ENCODE measurements around the gene PLCG1.

The PLCG1 gene

GRCh38 chr20:41098703-41099250, 38.6 kb upstream of the PLCG1 start:
- no peak for DNase-seq (ENCODE audit: insufficient read length, low spot score)
- FAIRE-seq, result no peak
- no peak for TF ChIP-seq CTCF (IDR thresholded peaks at IDR 0.05; ENCODE audit: insufficient read depth, missing control alignments)

- no peak for TF ChIP-seq CTCF (IDR thresholded peaks at IDR 0.05; ENCODE audit: insufficient read depth, missing control alignments)
- DNase-seq (ENCODE audit: insufficient read length, low spot score) (no peak), FAIRE-seq (no peak)
Measured at GRCh38 chr20:41100001-41100480, 37.3 kb upstream of the PLCG1 start.

GRCh38 chr20:41101660-41102059, 35.7 kb upstream of the PLCG1 start:
- DNase-seq (ENCODE audit: insufficient read length, low spot score), result no peak
- TF ChIP-seq CTCF (IDR thresholded peaks at IDR 0.05; ENCODE audit: insufficient read depth, missing control alignments), result no peak
- FAIRE-seq, result no peak

- FAIRE-seq (no peak), DNase-seq (ENCODE audit: insufficient read length, low spot score) (no peak)
- no peak for TF ChIP-seq CTCF (IDR thresholded peaks at IDR 0.05; ENCODE audit: insufficient read depth, missing control alignments)
Measured at GRCh38 chr20:41108531-41108930, 28.8 kb upstream of the PLCG1 start.

- FAIRE-seq (no peak), DNase-seq (ENCODE audit: insufficient read length, low spot score) (no peak)
- no peak for TF ChIP-seq CTCF (IDR thresholded peaks at IDR 0.05; ENCODE audit: insufficient read depth, missing control alignments)
Measured at GRCh38 chr20:41110012-41110411, 27.3 kb upstream of the PLCG1 start.

GRCh38 chr20:41110930-41111577, 26.3 kb upstream of the PLCG1 start:
- FAIRE-seq, result no peak

More at GRCh38 chr20:41110930-41111577, 26.3 kb upstream of the PLCG1 start:
- TF ChIP-seq CTCF (IDR thresholded peaks at IDR 0.05; ENCODE audit: insufficient read depth, missing control alignments), result no peak
- DNase-seq (ENCODE audit: insufficient read length, low spot score), result no peak

Data from D721Med (cell line).